K562 (cell line): Measurements from ENCODE around the gene MRNIP. TPM values are rescaled to one million over a fixed set of nuclear protein-coding genes. Genes with fewer than 3 reads are reported as not detected.
A peak's percentile ranks its signal among the peaks of the same experiment; 100 is the strongest.

Experiments used
- CHD4 ChIP-seq: fragments of 200-600 bp; sonication (generic); IDR thresholded peaks from 3 replicates; pipeline ENCODE4 v1.6.1; 2012; ENCODE audit warnings: low read depth, mild to moderate bottlenecking, mixed read lengths, low read length, inconsistent platforms; ENCODE audit not compliant: insufficient read depth, insufficient replicate concordance, poor library complexity, severe bottlenecking
- HEY1 ChIP-seq: fragments of 250-450 bp; sonication (Bioruptor Pico); IDR thresholded peaks from 2 replicates; pipeline ENCODE4 v1.5.0; 2020; ENCODE audit warnings: mild to moderate bottlenecking, moderate library complexity, borderline replicate concordance
- MYBL2 ChIP-seq, 2 experiments: fragments of 450-650 bp in 1 of 2; sonication (generic) in 1 of 2; formaldehyde crosslinking in 1 of 2; IDR thresholded peaks; 2 replicates each; pipeline versions ENCODE4 v1.6.1 to v1.8.1; 2017 to 2022; ENCODE audit warnings: borderline replicate concordance in 1 of 2, inconsistent platforms in 1 of 2, low read depth in 1 of 2, mild to moderate bottlenecking in 1 of 2, missing genetic modification reagents in 1 of 2, moderate library complexity in 1 of 2
- PML ChIP-seq: IDR thresholded peaks from 2 replicates; pipeline ENCODE4 v1.6.1; 2012; ENCODE audit warnings: low read length, inconsistent platforms
- STAT5A ChIP-seq: IDR thresholded peaks from 2 replicates; pipeline ENCODE4 v1.6.1; 2012; ENCODE audit warnings: low read length, inconsistent platforms, borderline replicate concordance
- TSC22D4 ChIP-seq: fragments of 450-650 bp; IDR thresholded peaks from 2 replicates; pipeline ENCODE4 v1.6.1; 2016; ENCODE audit warnings: missing genetic modification characterization, missing biosample characterization, control low read depth
- ZNF316 ChIP-seq: fragments of 450-650 bp; IDR thresholded peaks from 2 replicates; pipeline ENCODE4 v1.6.1; 2016
- polyA plus RNA-seq, 8 experiments: library from polyadenylated mRNA; depleted of rRNA in 4 of 8; stranded (reverse) in 5 of 8; unstranded in 3 of 8; fragments of >200 nt; fragmentation: Nextera tagmentation in 2 of 8; fragmentation: Illumina TruSeq in 1 of 8; extraction: Ambion mirVana in 2 of 8; extraction: Trizol in 1 of 8; gene quantifications; 2 replicates each; pipeline versions ENCODE4 v1.2.1 to v1.2.3, GENCODE V29; 2011 to 2014; ENCODE audit warnings: inconsistent platforms in 1 of 8, missing spikeins in 1 of 8
- total RNA-seq, 7 experiments: library from RNA; depleted of rRNA in 6 of 7; stranded (reverse); fragments of >200 nt in 6 of 7; fragmentation: Illumina TruSeq in 2 of 7; extraction: Trizol in 2 of 7; gene quantifications; 2 replicates each; pipeline versions ENCODE4 v1.2.1 to v1.2.3, GENCODE V29; 2011 to 2021; ENCODE audit warnings: low replicate concordance in 1 of 7
- TF ChIP-seq, protein P1 (sequence below): sonication (generic); formaldehyde crosslinking; IDR thresholded peaks from 2 replicates; pipeline ENCODE4 v1.4.0; 2020; ENCODE audit warnings: mild to moderate bottlenecking, missing genetic modification reagents
- TF ChIP-seq, protein P2 (sequence below), 2 experiments: IDR thresholded peaks; 2 replicates each; pipeline ENCODE4 v1.6.1; 2012; ENCODE audit warnings: improper control_type of control experiment in 2 of 2, low read depth in 2 of 2, low read length in 2 of 2, borderline replicate concordance in 1 of 2
- TF ChIP-seq, protein P3 (sequence below), 2 experiments: fragments of 450-650 bp in 1 of 2; sonication (generic) in 1 of 2; formaldehyde crosslinking; conservative IDR thresholded peaks; 2 replicates each; pipeline versions ENCODE4 v1.4.0 to v1.8.1; 2020 to 2022; ENCODE audit warnings: mild to moderate bottlenecking in 1 of 2, missing genetic modification reagents in 1 of 2
- TF ChIP-seq, protein P4 (sequence below): sonication (generic); formaldehyde crosslinking; IDR thresholded peaks from 2 replicates; pipeline ENCODE4 v1.8.0; 2022; ENCODE audit warnings: mild to moderate bottlenecking, missing genetic modification reagents, borderline replicate concordance
- TF ChIP-seq, protein P5 (sequence below): fragments of 250-450 bp; sonication (Bioruptor Pico); IDR thresholded peaks from 2 replicates; pipeline ENCODE4 v1.9.0; 2021; ENCODE audit warnings: mild to moderate bottlenecking, inconsistent platforms
- TF ChIP-seq, protein P6 (sequence below): fragments of 450-650 bp; formaldehyde crosslinking; IDR thresholded peaks from 2 replicates; pipeline ENCODE4 v1.4.0; 2020; ENCODE audit warnings: mild to moderate bottlenecking, moderate library complexity

The MRNIP gene
- total and polyA plus RNA-seq, 9 of the 15 experiments (the other 6 are each of a cell fraction or from before 2014, with no cell fraction given), result 3.6 to 39.0 (median 16.8) TPM

DNA sequence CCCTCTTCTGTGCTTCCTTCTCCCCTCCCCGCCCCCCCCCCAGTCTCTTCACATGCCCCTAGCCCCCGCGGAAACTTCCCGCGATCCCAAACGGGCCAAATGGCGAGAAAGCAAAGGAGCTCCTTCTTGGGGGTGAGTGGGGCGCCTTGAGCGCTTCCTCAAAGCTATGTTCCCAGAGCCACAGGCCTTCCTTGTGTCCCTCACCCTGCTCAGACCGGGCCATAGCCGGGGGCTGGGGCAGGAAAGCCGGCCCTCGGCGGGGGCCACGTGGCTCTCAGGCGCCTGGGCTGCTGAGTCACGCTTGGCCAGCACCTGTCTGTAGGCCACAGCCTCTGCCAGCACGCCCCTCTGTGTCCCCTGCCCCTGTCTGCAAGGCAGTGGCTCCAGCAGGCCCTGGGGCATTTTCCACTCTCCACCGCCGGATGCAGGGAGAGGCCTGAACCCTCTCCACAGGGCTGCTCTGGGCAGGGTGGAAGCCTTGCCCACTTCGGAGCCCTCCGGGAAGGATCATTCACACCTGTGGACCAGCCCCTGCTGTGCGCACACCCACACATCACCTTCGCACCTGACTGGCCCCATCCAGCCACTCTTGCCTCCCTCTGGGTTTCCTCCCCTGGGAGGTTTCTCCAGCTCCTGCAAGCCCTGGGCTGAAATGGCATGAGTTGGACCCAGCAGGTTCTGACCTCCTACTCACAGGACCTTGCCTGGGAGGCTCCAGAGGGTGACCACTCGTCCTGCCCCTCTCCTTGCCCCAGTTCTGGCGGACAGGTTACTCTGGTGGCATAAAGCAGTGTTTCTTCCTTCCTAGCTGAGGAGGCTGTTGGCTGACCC lies 39.1 kb downstream of the MRNIP start (continued):
- TF ChIP-seq, protein P1, sequence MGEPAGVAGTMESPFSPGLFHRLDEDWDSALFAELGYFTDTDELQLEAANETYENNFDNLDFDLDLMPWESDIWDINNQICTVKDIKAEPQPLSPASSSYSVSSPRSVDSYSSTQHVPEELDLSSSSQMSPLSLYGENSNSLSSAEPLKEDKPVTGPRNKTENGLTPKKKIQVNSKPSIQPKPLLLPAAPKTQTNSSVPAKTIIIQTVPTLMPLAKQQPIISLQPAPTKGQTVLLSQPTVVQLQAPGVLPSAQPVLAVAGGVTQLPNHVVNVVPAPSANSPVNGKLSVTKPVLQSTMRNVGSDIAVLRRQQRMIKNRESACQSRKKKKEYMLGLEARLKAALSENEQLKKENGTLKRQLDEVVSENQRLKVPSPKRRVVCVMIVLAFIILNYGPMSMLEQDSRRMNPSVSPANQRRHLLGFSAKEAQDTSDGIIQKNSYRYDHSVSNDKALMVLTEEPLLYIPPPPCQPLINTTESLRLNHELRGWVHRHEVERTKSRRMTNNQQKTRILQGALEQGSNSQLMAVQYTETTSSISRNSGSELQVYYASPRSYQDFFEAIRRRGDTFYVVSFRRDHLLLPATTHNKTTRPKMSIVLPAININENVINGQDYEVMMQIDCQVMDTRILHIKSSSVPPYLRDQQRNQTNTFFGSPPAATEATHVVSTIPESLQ (CRISPR knock-in tag), result no peak; the same call in 1 of the 2 replicates
- no peak for TF ChIP-seq PML
- TF ChIP-seq, protein P2, sequence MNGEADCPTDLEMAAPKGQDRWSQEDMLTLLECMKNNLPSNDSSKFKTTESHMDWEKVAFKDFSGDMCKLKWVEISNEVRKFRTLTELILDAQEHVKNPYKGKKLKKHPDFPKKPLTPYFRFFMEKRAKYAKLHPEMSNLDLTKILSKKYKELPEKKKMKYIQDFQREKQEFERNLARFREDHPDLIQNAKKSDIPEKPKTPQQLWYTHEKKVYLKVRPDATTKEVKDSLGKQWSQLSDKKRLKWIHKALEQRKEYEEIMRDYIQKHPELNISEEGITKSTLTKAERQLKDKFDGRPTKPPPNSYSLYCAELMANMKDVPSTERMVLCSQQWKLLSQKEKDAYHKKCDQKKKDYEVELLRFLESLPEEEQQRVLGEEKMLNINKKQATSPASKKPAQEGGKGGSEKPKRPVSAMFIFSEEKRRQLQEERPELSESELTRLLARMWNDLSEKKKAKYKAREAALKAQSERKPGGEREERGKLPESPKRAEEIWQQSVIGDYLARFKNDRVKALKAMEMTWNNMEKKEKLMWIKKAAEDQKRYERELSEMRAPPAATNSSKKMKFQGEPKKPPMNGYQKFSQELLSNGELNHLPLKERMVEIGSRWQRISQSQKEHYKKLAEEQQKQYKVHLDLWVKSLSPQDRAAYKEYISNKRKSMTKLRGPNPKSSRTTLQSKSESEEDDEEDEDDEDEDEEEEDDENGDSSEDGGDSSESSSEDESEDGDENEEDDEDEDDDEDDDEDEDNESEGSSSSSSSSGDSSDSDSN (IDR thresholded peaks at IDR 0.05; ENCODE audit: borderline replicate concordance in 1 of 2, low read depth in 2 of 2, low read length in 2 of 2), result peak in 1 of 2 experiments; percentile 11; a peak in 1 of 4 replicates
- no peak for TF ChIP-seq CHD4
- TF ChIP-seq, protein P3, sequence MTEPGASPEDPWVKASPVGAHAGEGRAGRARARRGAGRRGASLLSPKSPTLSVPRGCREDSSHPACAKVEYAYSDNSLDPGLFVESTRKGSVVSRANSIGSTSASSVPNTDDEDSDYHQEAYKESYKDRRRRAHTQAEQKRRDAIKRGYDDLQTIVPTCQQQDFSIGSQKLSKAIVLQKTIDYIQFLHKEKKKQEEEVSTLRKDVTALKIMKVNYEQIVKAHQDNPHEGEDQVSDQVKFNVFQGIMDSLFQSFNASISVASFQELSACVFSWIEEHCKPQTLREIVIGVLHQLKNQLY (CRISPR knock-in tag; conservative IDR thresholded peaks at IDR 0.05), result peak; percentile 72 to 83; a peak in 2 of 4 replicates
- peak; percentile 88 for TF ChIP-seq ZNF316
- TF ChIP-seq STAT5A, result no peak
- TF ChIP-seq HEY1 (CRISPR knock-in tag), result 0 out of 2 replicates have a peak, but pooled peaks have one; percentile 29
- no peak for TF ChIP-seq MYBL2 (IDR thresholded peaks at IDR 0.05; ENCODE audit: low read depth)
- TF ChIP-seq MYBL2 (CRISPR knock-in tag; IDR thresholded peaks at IDR 0.05; ENCODE audit: borderline replicate concordance), result no peak
- TF ChIP-seq, protein P4, sequence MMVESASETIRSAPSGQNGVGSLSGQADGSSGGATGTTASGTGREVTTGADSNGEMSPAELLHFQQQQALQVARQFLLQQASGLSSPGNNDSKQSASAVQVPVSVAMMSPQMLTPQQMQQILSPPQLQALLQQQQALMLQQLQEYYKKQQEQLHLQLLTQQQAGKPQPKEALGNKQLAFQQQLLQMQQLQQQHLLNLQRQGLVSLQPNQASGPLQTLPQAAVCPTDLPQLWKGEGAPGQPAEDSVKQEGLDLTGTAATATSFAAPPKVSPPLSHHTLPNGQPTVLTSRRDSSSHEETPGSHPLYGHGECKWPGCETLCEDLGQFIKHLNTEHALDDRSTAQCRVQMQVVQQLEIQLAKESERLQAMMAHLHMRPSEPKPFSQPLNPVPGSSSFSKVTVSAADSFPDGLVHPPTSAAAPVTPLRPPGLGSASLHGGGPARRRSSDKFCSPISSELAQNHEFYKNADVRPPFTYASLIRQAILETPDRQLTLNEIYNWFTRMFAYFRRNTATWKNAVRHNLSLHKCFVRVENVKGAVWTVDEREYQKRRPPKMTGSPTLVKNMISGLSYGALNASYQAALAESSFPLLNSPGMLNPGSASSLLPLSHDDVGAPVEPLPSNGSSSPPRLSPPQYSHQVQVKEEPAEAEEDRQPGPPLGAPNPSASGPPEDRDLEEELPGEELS (CRISPR knock-in tag), result no peak
- TF ChIP-seq, protein P5, sequence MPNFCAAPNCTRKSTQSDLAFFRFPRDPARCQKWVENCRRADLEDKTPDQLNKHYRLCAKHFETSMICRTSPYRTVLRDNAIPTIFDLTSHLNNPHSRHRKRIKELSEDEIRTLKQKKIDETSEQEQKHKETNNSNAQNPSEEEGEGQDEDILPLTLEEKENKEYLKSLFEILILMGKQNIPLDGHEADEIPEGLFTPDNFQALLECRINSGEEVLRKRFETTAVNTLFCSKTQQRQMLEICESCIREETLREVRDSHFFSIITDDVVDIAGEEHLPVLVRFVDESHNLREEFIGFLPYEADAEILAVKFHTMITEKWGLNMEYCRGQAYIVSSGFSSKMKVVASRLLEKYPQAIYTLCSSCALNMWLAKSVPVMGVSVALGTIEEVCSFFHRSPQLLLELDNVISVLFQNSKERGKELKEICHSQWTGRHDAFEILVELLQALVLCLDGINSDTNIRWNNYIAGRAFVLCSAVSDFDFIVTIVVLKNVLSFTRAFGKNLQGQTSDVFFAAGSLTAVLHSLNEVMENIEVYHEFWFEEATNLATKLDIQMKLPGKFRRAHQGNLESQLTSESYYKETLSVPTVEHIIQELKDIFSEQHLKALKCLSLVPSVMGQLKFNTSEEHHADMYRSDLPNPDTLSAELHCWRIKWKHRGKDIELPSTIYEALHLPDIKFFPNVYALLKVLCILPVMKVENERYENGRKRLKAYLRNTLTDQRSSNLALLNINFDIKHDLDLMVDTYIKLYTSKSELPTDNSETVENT (CRISPR knock-in tag), result no peak
- TF ChIP-seq, protein P6, sequence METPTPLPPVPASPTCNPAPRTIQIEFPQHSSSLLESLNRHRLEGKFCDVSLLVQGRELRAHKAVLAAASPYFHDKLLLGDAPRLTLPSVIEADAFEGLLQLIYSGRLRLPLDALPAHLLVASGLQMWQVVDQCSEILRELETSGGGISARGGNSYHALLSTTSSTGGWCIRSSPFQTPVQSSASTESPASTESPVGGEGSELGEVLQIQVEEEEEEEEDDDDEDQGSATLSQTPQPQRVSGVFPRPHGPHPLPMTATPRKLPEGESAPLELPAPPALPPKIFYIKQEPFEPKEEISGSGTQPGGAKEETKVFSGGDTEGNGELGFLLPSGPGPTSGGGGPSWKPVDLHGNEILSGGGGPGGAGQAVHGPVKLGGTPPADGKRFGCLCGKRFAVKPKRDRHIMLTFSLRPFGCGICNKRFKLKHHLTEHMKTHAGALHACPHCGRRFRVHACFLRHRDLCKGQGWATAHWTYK (CRISPR knock-in tag), result peak; percentile 93
- TF ChIP-seq TSC22D4 (tag), result no peak
